ENCODE data around the gene CCDC178. TPM values are rescaled to one million over a fixed set of nuclear protein-coding genes. Genes with fewer than 3 reads are reported as not detected.

The CCDC178 gene
- total RNA-seq, 2 experiments from 2014 or later: not detected

GRCh38 chr18:32980896-32981295, 459.6 kb downstream of the CCDC178 start:
- Mint-ChIP-seq H3K9me3 (peaks cover 2% of the 10 kb centered on the region), H3K36me3 (ENCODE audit: low read depth) (no peaks in the 10 kb centered on the region), H3K27me3 (no peaks in the 10 kb centered on the region), H3K4me1 (ENCODE audit: low read depth) (no peaks in the 10 kb centered on the region), H3K27ac (no peak overlapping the region), H3K4me3 (no peak overlapping the region)
- intact Hi-C loops (cut with micrococcal nuclease): no loop called here
- ATAC-seq (no peak), DNase-seq (no peak)
- POLR2A ChIA-PET: no interaction called here
- CTCF ChIA-PET: no interaction called here
- TF ChIP-seq, protein P1, sequence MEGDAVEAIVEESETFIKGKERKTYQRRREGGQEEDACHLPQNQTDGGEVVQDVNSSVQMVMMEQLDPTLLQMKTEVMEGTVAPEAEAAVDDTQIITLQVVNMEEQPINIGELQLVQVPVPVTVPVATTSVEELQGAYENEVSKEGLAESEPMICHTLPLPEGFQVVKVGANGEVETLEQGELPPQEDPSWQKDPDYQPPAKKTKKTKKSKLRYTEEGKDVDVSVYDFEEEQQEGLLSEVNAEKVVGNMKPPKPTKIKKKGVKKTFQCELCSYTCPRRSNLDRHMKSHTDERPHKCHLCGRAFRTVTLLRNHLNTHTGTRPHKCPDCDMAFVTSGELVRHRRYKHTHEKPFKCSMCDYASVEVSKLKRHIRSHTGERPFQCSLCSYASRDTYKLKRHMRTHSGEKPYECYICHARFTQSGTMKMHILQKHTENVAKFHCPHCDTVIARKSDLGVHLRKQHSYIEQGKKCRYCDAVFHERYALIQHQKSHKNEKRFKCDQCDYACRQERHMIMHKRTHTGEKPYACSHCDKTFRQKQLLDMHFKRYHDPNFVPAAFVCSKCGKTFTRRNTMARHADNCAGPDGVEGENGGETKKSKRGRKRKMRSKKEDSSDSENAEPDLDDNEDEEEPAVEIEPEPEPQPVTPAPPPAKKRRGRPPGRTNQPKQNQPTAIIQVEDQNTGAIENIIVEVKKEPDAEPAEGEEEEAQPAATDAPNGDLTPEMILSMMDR (IDR thresholded peaks at IDR 0.05): no peak

DNA sequence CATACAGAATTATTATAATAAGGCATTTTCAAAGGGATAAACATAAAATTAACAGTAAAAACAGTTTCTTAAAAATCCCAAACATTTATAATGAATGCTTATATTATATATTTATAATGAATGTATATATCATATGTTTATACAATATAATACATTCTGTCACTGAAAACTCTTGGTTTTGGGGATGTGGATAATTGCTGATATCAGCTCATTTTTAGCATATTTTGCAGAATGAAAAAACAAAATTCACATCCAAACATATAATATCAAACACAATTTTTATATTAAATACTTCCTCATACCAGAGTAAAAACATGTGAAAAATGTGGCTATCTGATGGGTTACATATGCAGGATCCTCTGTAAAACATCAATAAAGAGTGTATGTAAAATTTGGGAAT, 465.0 kb downstream of the CCDC178 start:
- TF ChIP-seq, protein P1 (IDR thresholded peaks at IDR 0.05): no peak
- intact Hi-C loops (cut with micrococcal nuclease): no loop called here
- no peak for ATAC-seq
- Mint-ChIP-seq H3K4me3 (no peak overlapping the region), H3K9me3 (peaks cover 4% of the 10 kb centered on the region), H3K27me3 (no peaks in the 10 kb centered on the region), H3K4me1 (ENCODE audit: low read depth) (no peaks in the 10 kb centered on the region), H3K36me3 (ENCODE audit: low read depth) (no peaks in the 10 kb centered on the region), H3K27ac (no peak overlapping the region)
- ChIA-PET CTCF (no interaction called here), POLR2A (no interaction called here)
- no peak for DNase-seq

- CTCF ChIA-PET: no interaction called here
- H3K36me3 Mint-ChIP-seq (ENCODE audit: low read depth): no peaks in the 10 kb centered on the region
- TF ChIP-seq, protein P1 (IDR thresholded peaks at IDR 0.05): no peak
- H3K27me3 Mint-ChIP-seq: no peaks in the 10 kb centered on the region
- H3K27ac Mint-ChIP-seq: no peak overlapping the region
- H3K4me3 Mint-ChIP-seq: no peak overlapping the region
- POLR2A ChIA-PET: no interaction called here
- no peaks in the 10 kb centered on the region for H3K4me1 Mint-ChIP-seq (ENCODE audit: low read depth)
- H3K9me3 Mint-ChIP-seq: peaks cover 7% of the 10 kb centered on the region
- intact Hi-C loops (cut with micrococcal nuclease): no loop called here
- ATAC-seq (no peak), DNase-seq (no peak)
Observed at GRCh38 chr18:32975163-32975436, 465.4 kb downstream of the CCDC178 start.

GRCh38 chr18:32974421-32975162, 465.9 kb downstream of the CCDC178 start:
- Mint-ChIP-seq H3K27ac (no peak overlapping the region), H3K4me3 (no peak overlapping the region), H3K9me3 (peaks cover 7% of the 10 kb centered on the region), H3K36me3 (ENCODE audit: low read depth) (no peaks in the 10 kb centered on the region), H3K4me1 (ENCODE audit: low read depth) (no peaks in the 10 kb centered on the region), H3K27me3 (no peaks in the 10 kb centered on the region)
- TF ChIP-seq, protein P1 (IDR thresholded peaks at IDR 0.05): no peak
- no peak for ATAC-seq
- ChIA-PET CTCF (no interaction called here), POLR2A (no interaction called here)
- DNase-seq: no peak
- intact Hi-C loops (cut with micrococcal nuclease): no loop called here

DNA sequence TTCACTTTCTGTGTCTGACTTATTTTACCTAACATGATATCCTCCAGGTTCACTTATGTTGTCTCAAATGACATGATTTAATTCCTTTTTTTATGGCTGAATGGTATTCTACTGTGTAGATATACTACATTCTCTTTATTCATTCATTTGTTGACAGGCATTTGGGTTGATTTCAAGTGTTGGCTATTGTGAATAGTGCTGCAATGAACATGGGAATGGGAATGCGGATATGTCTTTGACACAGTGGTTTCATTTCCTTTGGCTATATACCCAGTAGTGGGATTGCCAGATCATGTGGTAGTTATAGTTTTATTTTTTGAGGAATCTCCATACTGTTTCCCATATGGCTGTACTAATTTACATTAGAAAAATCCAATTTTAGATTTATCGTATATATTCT, 472.3 kb downstream of the CCDC178 start:
- H3K36me3 Mint-ChIP-seq (ENCODE audit: low read depth): no peaks in the 10 kb centered on the region

More for the DNA sequence above, 472.3 kb downstream of the CCDC178 start:
- CTCF ChIA-PET: no interaction called here
- POLR2A ChIA-PET: no interaction called here
- peaks cover 9% of the 10 kb centered on the region for H3K9me3 Mint-ChIP-seq
- ATAC-seq: no peak
- H3K27ac Mint-ChIP-seq: no peak overlapping the region
- no peak for DNase-seq
- no peak overlapping the region for H3K4me3 Mint-ChIP-seq
- TF ChIP-seq, protein P1 (IDR thresholded peaks at IDR 0.05): no peak
- intact Hi-C loops (cut with micrococcal nuclease): no loop called here
- H3K27me3 Mint-ChIP-seq: no peaks in the 10 kb centered on the region
- H3K4me1 Mint-ChIP-seq (ENCODE audit: low read depth): no peaks in the 10 kb centered on the region

Measured in activated CD8-positive, alpha-beta T cell treated with anti-CD3 and anti-CD28 coated beads for 36 hours (primary cell).